Calu3 (cell line): ENCODE data around the gene SLC44A5. TPM values are rescaled to one million over a fixed set of nuclear protein-coding genes. Genes with fewer than 3 reads are reported as not detected.
A peak's percentile ranks its signal among the peaks of the same experiment; 100 is the strongest.

ENCODE experiments used
- BruUV-seq: library from RNA; stranded (reverse); fragments of 400-500 nt; replicated peaks from 2 replicates; lab custom pipeline; 2021; lab: Mats Ljungman, UMichigan
- CTCF ChIA-PET: fragments of 300-600 bp; sonication (Branson Sonifier 250); formaldehyde crosslinking; loops from one replicate; lab custom pipeline; 2022; ENCODE audit warnings: antibody characterized with exemption; lab: Charles Lee
- DNase-seq: peaks from one replicate; pipeline ENCODE4 v3.0.0; 2022
- H3K27ac Mint-ChIP-seq: one replicate; pipeline ENCODE4 v1.8.0; 2022; ENCODE audit warnings: mixed read lengths; ENCODE audit not compliant: unreplicated experiment
- H3K27me3 Mint-ChIP-seq: one replicate; pipeline ENCODE4 v1.8.0; 2022; ENCODE audit warnings: mixed read lengths; ENCODE audit not compliant: unreplicated experiment
- H3K36me3 Mint-ChIP-seq: one replicate; pipeline ENCODE4 v1.8.0; 2022; ENCODE audit warnings: mild to moderate bottlenecking, moderate library complexity, mixed read lengths; ENCODE audit not compliant: insufficient read depth, unreplicated experiment
- H3K4me1 Mint-ChIP-seq: one replicate; pipeline ENCODE4 v1.8.0; 2022; ENCODE audit warnings: mild to moderate bottlenecking, low read depth, mixed read lengths; ENCODE audit not compliant: unreplicated experiment
- H3K4me3 Mint-ChIP-seq: one replicate; pipeline ENCODE4 v1.8.0; 2022; ENCODE audit warnings: mild to moderate bottlenecking, low read depth, moderate library complexity, mixed read lengths; ENCODE audit not compliant: unreplicated experiment
- H3K9me3 Mint-ChIP-seq: one replicate; pipeline ENCODE4 v1.8.0; 2022; ENCODE audit warnings: low read depth, mixed read lengths; ENCODE audit not compliant: unreplicated experiment
- intact Hi-C: fragments of 100-400 bp; cut with micrococcal nuclease; formaldehyde crosslinking; loops from one replicate; pipeline ENCODE4 v1.10.0; 2022; ENCODE audit not compliant: unreplicated experiment
- total RNA-seq: library from RNA; stranded (reverse); gene quantifications from 2 replicates; pipeline ENCODE4 v1.2.3, GENCODE V29; 2022
- TF ChIP-seq, protein P1 (sequence below): fragments of 200-600 bp; IDR thresholded peaks from one replicate; pipeline ENCODE4 v1.8.0; 2022; ENCODE audit warnings: antibody characterized with exemption; ENCODE audit not compliant: unreplicated experiment

Gene SLC44A5
- total RNA-seq, 1 experiment from 2014 or later = 5.8 TPM

DNA sequence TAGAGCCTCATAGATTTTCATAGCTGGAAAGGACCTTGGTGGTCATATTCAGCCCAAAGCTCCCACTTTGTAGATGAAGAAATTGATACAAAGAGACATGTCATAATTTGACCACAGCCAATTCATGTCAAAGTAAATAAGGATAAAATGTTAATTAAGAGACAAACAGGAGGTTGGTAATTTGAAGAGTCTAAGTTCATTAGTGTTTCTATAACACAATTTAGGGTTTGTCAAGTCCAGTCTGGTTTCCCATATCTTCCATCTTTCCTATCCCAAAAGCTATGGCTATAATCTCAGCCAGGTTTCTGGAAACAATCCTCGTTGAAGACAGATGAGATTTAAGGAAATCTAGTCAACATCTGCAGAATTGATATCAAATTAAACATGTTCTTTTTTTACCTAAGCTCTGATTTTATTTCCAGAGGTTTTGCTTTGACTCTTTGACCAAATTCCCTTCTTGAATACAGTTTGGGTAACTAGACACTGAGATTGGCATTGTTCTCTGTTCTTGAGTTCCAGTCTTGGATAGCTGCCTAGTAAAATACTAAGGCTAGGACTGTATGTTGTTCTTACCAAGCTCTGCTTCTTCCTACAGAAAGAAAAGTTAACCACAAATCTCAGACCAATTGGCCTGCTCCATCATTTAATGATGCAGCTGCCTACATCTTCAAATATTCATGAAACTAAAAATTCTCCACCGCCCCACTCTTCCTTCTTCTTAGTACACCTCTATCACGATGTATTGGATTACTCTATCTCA is 62.0 kb downstream of the SLC44A5 start:
- Mint-ChIP-seq H3K9me3 (peaks cover 3% of the 10 kb centered on the region), H3K27me3 (no peaks in the 10 kb centered on the region), H3K4me3 (no peak overlapping the region), H3K27ac (no peak overlapping the region), H3K36me3 (no peaks in the 10 kb centered on the region), H3K4me1 (peaks cover 4% of the 10 kb centered on the region)
- TF ChIP-seq, protein P1, sequence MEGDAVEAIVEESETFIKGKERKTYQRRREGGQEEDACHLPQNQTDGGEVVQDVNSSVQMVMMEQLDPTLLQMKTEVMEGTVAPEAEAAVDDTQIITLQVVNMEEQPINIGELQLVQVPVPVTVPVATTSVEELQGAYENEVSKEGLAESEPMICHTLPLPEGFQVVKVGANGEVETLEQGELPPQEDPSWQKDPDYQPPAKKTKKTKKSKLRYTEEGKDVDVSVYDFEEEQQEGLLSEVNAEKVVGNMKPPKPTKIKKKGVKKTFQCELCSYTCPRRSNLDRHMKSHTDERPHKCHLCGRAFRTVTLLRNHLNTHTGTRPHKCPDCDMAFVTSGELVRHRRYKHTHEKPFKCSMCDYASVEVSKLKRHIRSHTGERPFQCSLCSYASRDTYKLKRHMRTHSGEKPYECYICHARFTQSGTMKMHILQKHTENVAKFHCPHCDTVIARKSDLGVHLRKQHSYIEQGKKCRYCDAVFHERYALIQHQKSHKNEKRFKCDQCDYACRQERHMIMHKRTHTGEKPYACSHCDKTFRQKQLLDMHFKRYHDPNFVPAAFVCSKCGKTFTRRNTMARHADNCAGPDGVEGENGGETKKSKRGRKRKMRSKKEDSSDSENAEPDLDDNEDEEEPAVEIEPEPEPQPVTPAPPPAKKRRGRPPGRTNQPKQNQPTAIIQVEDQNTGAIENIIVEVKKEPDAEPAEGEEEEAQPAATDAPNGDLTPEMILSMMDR = no peak
- intact Hi-C loops = no loop called here
- no TSS peak for BruUV-seq
- DNase-seq = no peak
- CTCF ChIA-PET = no interaction called here

- TF ChIP-seq, protein P1 = no peak
- H3K4me1 Mint-ChIP-seq = peaks cover 36% of the 10 kb centered on the region
- no peaks in the 10 kb centered on the region for H3K36me3 Mint-ChIP-seq
- peaks cover 3% of the 10 kb centered on the region for H3K9me3 Mint-ChIP-seq
- H3K27me3 Mint-ChIP-seq = no peaks in the 10 kb centered on the region
- no peak for DNase-seq
- no TSS peak for BruUV-seq
- intact Hi-C loops = no loop called here
- H3K27ac Mint-ChIP-seq = no peak overlapping the region
- no peak overlapping the region for H3K4me3 Mint-ChIP-seq
- CTCF ChIA-PET = no interaction called here
These were observed 67.2 kb downstream of the SLC44A5 start for GRCh38 chr1:75543705-75544104.

DNA sequence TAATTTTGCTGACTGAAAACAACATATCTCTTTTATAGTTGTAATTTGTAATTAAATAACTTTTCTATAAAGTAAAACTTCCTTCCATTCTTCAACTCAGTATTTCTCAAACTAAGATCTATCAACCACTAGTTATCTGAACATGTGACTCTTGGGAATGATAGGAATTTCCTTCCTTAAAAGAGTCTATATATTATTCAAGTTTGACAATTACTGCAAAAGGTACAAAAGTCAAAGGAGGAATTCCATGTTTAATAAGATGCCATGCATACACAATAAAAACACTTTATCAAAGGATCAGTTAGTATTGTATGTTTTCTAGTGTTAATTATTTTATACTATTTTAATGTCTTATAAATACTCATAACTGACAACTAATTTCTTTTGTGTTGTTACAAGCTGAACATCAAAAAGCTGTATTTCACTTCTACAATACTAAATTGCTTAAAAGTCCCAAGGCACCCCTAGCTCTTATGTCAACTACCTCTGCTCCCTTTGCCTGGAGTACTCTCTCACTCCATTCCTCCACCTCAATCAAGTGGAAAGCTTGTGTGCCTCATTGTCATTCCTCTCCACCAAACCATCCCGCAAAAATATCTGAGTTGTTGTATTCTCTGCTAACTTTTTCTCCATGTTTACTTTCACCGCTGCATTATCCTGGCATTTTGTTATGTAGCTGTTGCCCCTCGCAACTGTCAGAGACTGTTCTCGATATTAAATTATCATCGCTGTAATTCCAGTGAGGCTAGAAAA is 67.9 kb downstream of the SLC44A5 start:
- peaks cover 36% of the 10 kb centered on the region for H3K4me1 Mint-ChIP-seq
- intact Hi-C loops = no loop called here
- no TSS peak for BruUV-seq
- peaks cover 3% of the 10 kb centered on the region for H3K9me3 Mint-ChIP-seq
- no peak overlapping the region for H3K4me3 Mint-ChIP-seq
- DNase-seq = no peak
- H3K27me3 Mint-ChIP-seq = no peaks in the 10 kb centered on the region
- no peak overlapping the region for H3K27ac Mint-ChIP-seq
- TF ChIP-seq, protein P1 = no peak
- no peaks in the 10 kb centered on the region for H3K36me3 Mint-ChIP-seq
- CTCF ChIA-PET = no interaction called here

DNA sequence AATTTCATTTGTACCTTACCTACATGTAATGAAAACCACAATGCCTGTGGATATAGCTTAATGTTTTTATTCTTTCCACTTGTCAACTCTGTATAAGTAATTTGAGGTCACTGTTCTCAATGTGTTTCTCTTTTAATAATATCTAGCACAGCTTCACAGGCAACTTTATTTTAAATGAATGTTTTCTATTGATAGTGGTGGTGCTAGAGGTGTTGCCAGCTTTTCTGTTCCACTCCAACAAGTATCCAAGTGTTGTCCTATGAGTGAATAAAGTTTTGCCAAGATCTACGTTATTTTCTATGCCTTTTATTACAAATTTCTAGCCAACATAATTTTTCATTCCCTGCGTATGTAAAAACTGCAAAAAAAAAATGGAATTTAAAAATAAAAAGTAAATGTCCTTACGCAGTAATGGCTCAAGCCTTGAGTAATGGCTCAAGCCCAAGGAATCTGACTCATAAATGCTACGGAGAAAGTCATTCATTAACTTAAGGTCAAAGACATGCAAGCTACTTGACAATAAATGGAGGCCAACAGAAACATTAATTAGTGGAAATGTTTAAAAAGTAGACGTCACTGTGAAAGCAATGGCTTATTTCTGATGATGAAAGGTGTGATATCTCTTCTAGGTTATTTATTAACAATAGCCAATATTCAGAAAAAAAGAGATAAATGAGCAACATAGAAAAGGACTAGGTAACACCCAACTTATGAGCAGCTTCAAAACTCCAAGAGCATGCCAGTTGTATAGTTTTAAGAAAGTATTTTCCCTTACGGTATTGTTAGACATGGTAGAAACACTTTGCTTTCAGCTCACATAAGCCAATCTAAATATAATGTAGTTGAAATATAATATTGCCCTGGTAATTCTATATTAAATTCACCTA is 71.4 kb downstream of the SLC44A5 start:
- Mint-ChIP-seq H3K27me3 (no peaks in the 10 kb centered on the region), H3K9me3 (no peaks in the 10 kb centered on the region), H3K36me3 (no peaks in the 10 kb centered on the region), H3K4me3 (no peak overlapping the region), H3K4me1 (peaks cover 36% of the 10 kb centered on the region), H3K27ac (peak overlapping the region; percentile 42)
- CTCF ChIA-PET = interaction anchor here (1.0 to 1.2 kb wide), 2 partner anchors 9 to 273 kb away, joined by 3 to 4 read pairs; no protein-coding TSS in a partner anchor
- DNase-seq = peak; percentile 9
- no TSS peak for BruUV-seq
- TF ChIP-seq, protein P1 = no peak
- intact Hi-C loops = no loop called here
